Astrocyte of the cerebellum (primary cell): ENCODE results near the gene MYBPC2.
"Not testable (repeated sequence)": the region's sequence is repeated elsewhere in the genome, so short reads cannot be mapped to it uniquely, and the experiment has no call there.

ENCODE experiments used
- DNase-seq: peaks from one replicate; pipeline ENCODE4 v3.0.0-alpha.2; 2011; ENCODE audit warnings: low read depth
- H3K4me3 ChIP-seq: 2 replicates; pipeline ENCODE4 v1.5.1; 2011; ENCODE audit warnings: mild to moderate bottlenecking, low read depth, low read length, moderate library complexity
- in situ Hi-C: cut with HindIII; loops from 2 replicates; pipeline ENCODE4 v1.10.0; 2017; ENCODE audit warnings: low sequenced_read_pairs
- TF ChIP-seq, protein P1 (sequence below): IDR thresholded peaks from 2 replicates; pipeline ENCODE4 v1.5.1; 2012; ENCODE audit warnings: low read length, low read depth, moderate library complexity, mild to moderate bottlenecking; ENCODE audit errors: missing control alignments

MYBPC2 gene

DNA sequence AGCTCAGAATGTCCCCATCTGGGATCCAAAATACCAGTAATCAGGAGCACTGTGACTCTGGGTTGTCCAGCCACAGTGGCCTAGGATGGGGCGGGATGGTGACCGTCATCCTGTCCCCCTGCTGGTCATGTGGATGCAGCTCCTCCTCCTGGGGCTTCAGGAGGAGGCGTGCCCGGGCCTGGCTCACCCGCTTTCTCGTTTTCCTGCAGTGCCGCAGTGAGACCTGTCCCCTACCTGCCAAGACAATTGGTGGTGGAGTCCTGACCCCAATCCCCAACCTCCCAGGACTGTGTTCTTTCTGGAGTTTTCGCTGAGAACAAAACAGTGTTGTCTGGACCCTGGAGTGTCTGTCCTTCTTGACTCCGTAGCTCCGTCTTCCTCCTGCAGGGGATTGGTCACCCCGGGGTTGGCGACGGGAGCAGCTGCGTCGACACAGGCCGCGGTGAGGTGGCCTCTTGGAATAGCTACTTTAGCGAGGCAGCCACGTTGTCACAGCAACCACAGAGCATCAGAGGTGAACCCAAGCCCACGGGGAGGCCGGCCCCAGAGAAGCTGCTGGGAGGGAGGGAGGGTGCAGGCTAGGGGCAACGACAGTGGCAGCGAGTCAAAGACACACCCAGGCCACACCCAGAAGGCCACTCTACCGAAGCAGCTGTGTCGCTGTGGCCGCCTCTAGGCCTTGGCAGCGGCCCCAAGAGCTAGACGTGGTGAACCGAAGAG, 33.5 kb downstream of the MYBPC2 start:
- no peak for DNase-seq
- no peak overlapping the region for H3K4me3 ChIP-seq
- in situ Hi-C loops = no loop called here
- TF ChIP-seq, protein P1, sequence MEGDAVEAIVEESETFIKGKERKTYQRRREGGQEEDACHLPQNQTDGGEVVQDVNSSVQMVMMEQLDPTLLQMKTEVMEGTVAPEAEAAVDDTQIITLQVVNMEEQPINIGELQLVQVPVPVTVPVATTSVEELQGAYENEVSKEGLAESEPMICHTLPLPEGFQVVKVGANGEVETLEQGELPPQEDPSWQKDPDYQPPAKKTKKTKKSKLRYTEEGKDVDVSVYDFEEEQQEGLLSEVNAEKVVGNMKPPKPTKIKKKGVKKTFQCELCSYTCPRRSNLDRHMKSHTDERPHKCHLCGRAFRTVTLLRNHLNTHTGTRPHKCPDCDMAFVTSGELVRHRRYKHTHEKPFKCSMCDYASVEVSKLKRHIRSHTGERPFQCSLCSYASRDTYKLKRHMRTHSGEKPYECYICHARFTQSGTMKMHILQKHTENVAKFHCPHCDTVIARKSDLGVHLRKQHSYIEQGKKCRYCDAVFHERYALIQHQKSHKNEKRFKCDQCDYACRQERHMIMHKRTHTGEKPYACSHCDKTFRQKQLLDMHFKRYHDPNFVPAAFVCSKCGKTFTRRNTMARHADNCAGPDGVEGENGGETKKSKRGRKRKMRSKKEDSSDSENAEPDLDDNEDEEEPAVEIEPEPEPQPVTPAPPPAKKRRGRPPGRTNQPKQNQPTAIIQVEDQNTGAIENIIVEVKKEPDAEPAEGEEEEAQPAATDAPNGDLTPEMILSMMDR = peak; percentile 22

DNA sequence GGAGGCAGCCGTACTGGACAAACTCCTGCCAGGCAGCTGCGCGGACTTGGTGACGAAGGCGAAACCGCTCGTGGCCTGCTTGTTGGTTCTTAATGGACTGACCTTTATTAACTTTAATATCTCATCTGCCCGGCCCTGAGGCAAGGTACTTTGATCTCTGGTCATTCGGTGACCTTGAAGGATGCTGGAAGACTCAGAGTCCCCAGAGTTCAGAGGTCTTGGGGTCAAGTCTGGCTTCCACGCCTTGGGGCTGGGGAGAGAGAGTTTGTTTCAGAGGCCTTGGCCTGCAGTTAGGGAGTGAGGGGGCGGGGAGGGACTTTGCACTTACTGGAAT, 34.0 kb downstream of the MYBPC2 start:
- in situ Hi-C loops = no loop called here
- TF ChIP-seq, protein P1 = no peak
- no peak for DNase-seq
- H3K4me3 ChIP-seq = no peak overlapping the region

DNA sequence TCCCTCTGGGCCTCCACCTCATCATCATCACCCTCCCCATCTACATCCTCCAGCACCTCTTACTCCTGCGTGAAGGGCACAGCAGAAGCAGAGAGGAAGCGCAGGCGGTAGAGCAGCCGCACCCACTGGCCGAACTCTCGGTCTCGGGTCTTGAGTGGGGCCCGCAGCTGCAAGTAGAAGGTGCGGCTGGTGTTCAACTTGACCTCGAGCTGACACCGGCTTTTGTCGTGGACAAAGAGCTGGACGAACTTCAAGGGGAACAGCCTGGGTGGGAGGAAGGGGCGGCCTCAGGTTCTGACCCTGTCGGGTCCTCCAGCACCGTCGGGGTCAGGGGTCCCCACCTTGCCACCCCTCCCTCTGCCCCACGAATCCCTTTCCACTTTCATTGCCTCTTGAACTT, 34.9 kb downstream of the MYBPC2 start:
- DNase-seq = no peak
- H3K4me3 ChIP-seq = no peak overlapping the region
- TF ChIP-seq, protein P1 = no peak
- in situ Hi-C loops = no loop called here

DNA sequence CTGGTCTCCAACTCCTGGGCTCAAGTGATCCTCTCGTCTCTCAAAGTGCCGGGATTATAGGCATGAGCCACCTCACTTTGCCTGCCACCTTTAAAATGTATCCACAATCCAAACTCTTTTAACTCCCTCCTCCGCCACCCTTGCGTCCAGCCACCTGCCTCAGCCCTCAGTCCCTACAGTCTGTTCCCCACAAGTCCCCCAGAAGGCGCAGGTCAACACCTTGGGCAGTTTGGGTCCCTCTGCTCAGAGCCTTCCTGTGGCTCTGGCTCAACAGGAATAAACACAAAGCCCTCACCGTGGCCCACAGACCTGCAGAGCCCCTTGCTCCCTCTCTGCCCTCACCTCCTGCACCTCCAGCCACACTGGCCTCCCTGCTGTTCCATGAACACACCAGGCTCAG, 36.1 kb downstream of the MYBPC2 start:
- in situ Hi-C loops = no loop called here
- no peak for DNase-seq
- TF ChIP-seq, protein P1 = no peak
- no peak overlapping the region for H3K4me3 ChIP-seq

DNA sequence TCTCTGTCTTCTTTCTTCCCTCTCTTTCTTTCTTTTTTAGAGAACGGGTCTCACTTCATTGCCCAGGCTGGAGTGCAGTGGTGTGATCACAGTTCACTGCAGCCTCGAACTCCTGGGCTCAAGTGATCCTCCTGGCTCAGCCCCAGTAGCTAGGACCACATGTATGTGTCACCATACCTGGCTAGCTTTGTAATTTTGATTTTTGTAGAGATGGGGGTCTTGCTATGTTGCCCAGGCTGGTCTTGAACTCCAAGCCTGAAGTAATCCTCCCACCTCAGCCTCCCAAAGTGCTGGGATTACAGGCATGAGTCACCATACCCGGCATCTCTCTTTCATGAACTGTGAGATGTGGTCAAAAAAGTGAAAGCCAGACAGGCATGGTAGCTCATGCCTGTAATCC, 40.6 kb downstream of the MYBPC2 start:
- in situ Hi-C loops, H3K4me3 ChIP-seq, DNase-seq: not testable (repeated sequence)

DNA sequence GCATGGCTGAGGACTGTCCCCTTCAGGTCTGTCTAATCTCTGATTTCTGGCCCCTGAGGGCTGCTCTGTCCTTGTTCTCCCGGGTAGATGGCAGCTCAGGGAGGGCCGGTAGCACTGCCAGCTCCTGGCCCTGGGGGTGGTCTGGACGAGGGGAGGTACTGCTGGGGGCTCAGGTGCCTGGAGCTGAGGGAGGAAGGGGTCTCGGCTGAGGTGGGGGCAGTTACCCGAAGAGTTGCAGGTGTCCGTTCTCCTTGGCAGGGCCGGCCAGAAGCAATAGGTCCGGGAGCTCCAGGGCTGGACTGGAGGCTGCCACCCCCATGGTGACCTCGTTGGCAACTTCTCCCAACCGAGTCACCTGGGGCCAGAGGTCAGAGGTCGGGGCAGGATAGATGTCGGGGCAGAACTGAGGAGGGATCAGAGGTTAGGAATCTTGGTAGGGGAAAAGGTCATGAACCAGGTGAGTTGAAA, 42.4 kb downstream of the MYBPC2 start:
- in situ Hi-C loops = no loop called here
- DNase-seq = no peak
- no peak overlapping the region for H3K4me3 ChIP-seq
- TF ChIP-seq, protein P1 = no peak

DNA sequence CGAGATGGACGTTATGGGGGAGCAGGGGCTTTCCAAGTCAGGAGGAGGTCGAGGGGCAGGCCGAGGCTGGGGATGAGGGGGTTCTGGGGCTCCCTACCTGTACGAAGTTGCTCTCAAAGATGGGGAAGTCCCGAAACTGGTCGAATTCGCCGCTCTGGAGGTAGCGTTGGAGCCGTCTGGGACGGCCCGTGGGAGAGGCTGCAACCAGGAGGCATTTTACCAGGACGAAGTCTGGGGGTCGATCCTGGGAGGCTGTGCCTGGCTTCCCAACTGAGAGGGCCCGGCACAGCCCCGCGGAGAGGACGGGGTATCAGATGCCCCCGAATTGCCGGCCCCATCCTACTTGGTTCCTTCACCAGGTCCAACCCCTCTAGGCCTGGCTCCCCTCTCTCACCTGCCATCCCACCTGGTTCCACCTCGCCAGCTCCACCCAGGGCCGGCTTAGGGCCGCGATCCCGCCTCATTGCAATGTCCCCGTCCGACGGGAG, 43.1 kb downstream of the MYBPC2 start:
- no peak for DNase-seq
- TF ChIP-seq, protein P1 = no peak
- peak overlapping the region; percentile 90 for H3K4me3 ChIP-seq
- in situ Hi-C loops = no loop called here
